ENCODE results near the gene LBX1.

GRCh38 chr10:101233863-101234262 lies 4.6 kb upstream of the LBX1 start:
- TF ChIP-seq CTCF (IDR thresholded peaks at IDR 0.05 in 8 of 11, conservative IDR thresholded peaks at IDR 0.05 in 3 of 11) (no peak), POLR2AphosphoS5 (IDR thresholded peaks at IDR 0.05) (no peak)

Measured in spleen (tissue), 7 donors.